SJCRH30 (cell line): ENCODE measurements around the gene MYO9B. TPM values are rescaled to one million over a fixed set of nuclear protein-coding genes. Genes with fewer than 3 reads are reported as not detected.

Experiments
- DNase-seq, 2 experiments: peaks; one replicate each; pipeline ENCODE4 v3.0.0-alpha.2; 2015 to 2020
- H3K27ac ChIP-seq: fragments of 250-450 bp; sonication (Bioruptor Pico); 2 replicates; pipeline ENCODE4 v1.5.1; 2020; ENCODE audit warnings: mild to moderate bottlenecking, moderate library complexity
- H3K27me3 ChIP-seq: fragments of 250-450 bp; sonication (Bioruptor Pico); 2 replicates; pipeline ENCODE4 v1.5.1; 2020; ENCODE audit warnings: mild to moderate bottlenecking, moderate library complexity
- H3K36me3 ChIP-seq: fragments of 250-450 bp; sonication (Bioruptor Pico); 2 replicates; pipeline ENCODE4 v1.5.1; 2020; ENCODE audit warnings: mild to moderate bottlenecking, moderate library complexity
- H3K4me1 ChIP-seq: fragments of 250-450 bp; sonication (Bioruptor Pico); 2 replicates; pipeline ENCODE4 v1.5.1; 2020; ENCODE audit warnings: mild to moderate bottlenecking, moderate library complexity
- H3K4me3 ChIP-seq: fragments of 250-450 bp; sonication (Bioruptor Pico); 2 replicates; pipeline ENCODE4 v1.5.1; 2020; ENCODE audit warnings: mild to moderate bottlenecking, moderate library complexity
- H3K9me3 ChIP-seq: fragments of 250-450 bp; sonication (Bioruptor Pico); replicated peaks from 2 replicates; pipeline ENCODE4 v1.5.1; 2020; ENCODE audit warnings: mild to moderate bottlenecking, moderate library complexity
- total RNA-seq: library from RNA; depleted of rRNA; stranded (reverse); fragments of >200 nt; shearing (Covaris generic); gene quantifications from 2 replicates; pipeline ENCODE4 v1.2.3, GENCODE V29; 2014; rRNA removed

MYO9B gene
- total RNA-seq, 1 experiment from 2014 or later = 48.4 TPM

GRCh38 chr19:17259118-17259780, 183.7 kb downstream of the MYO9B start:
- H3K4me3 ChIP-seq = no peak overlapping the region
- no peaks in the 10 kb centered on the region for H3K36me3 ChIP-seq
- H3K27ac ChIP-seq = no peak overlapping the region
- DNase-seq = peak in 1 of 2 experiments; percentile 46
- H3K9me3 ChIP-seq = peaks cover 16% of the 10 kb centered on the region
- peaks cover 6% of the 10 kb centered on the region; the same call in 1 of the 2 replicates for H3K27me3 ChIP-seq
- H3K4me1 ChIP-seq = peaks cover 4% of the 10 kb centered on the region; the same call in 1 of the 2 replicates

- no peak for DNase-seq
- peaks cover 6% of the 10 kb centered on the region; the same call in 1 of the 2 replicates for H3K27me3 ChIP-seq
- H3K36me3 ChIP-seq = no peaks in the 10 kb centered on the region
- peaks cover 16% of the 10 kb centered on the region for H3K9me3 ChIP-seq
- peaks cover 4% of the 10 kb centered on the region; the same call in 1 of the 2 replicates for H3K4me1 ChIP-seq
- no peak overlapping the region for H3K4me3 ChIP-seq
- H3K27ac ChIP-seq = no peak overlapping the region
These were observed 184.4 kb downstream of the MYO9B start for GRCh38 chr19:17259934-17260333.

- Histone ChIP-seq H3K36me3 (no peaks in the 10 kb centered on the region), H3K9me3 (peaks cover 16% of the 10 kb centered on the region), H3K27ac (no peak overlapping the region), H3K4me3 (no peak overlapping the region), H3K4me1 (no peaks in the 10 kb centered on the region), H3K27me3 (0 out of 2 replicates have a peak, but pooled peaks cover under 1% of the 10 kb centered on the region)
- peak; percentile 87 to 93 for DNase-seq
These were observed 185.3 kb downstream of the MYO9B start for GRCh38 chr19:17260842-17261325.

GRCh38 chr19:17262557-17262956, 187.0 kb downstream of the MYO9B start:
- Histone ChIP-seq H3K9me3 (peaks cover 16% of the 10 kb centered on the region), H3K36me3 (no peaks in the 10 kb centered on the region), H3K27me3 (no peaks in the 10 kb centered on the region), H3K4me1 (no peaks in the 10 kb centered on the region), H3K4me3 (no peak overlapping the region), H3K27ac (no peak overlapping the region)
- no peak for DNase-seq

Other genes starting within 250 kb of the MYO9B start
- gene SIN3B, start 246.4 kb upstream of the MYO9B start, total RNA-seq = 35.7 and 36.0 TPM in 2 replicates
- 0.20 and 0.47 TPM in 2 replicates for gene F2RL3, start 186.8 kb upstream of the MYO9B start, total RNA-seq
- 0.08 and 0.34 TPM in 2 replicates for gene CPAMD8, start 49.0 kb upstream of the MYO9B start, total RNA-seq
- gene HAUS8, start 325 bp upstream of the MYO9B start, total RNA-seq = 22.9 and 23.9 TPM in 2 replicates
- gene USE1, start 139.6 kb downstream of the MYO9B start, total RNA-seq = 9.9 and 11.0 TPM in 2 replicates
- gene OCEL1, start 150.4 kb downstream of the MYO9B start, total RNA-seq = 5.1 and 5.3 TPM in 2 replicates
- gene NR2F6, start 170.1 kb downstream of the MYO9B start, total RNA-seq = 41.0 and 42.0 TPM in 2 replicates
- 0.04 TPM in 1 of 2 replicates, not detected in the other for gene USHBP1, start 189.0 kb downstream of the MYO9B start, total RNA-seq
- gene BABAM1, start 191.7 kb downstream of the MYO9B start, total RNA-seq = 96.0 and 98.5 TPM in 2 replicates
- 0.49 and 0.66 TPM in 2 replicates for gene ANKLE1, start 206.1 kb downstream of the MYO9B start, total RNA-seq
- 26.4 and 27.2 TPM in 2 replicates for gene ABHD8, start 227.6 kb downstream of the MYO9B start, total RNA-seq
- gene MRPL34, start 230.1 kb downstream of the MYO9B start, total RNA-seq = 68.5 and 69.0 TPM in 2 replicates
- 34.2 and 37.5 TPM in 2 replicates for gene DDA1, start 233.8 kb downstream of the MYO9B start, total RNA-seq